Measurements from ENCODE around the gene WDFY3.

- no peak for TF ChIP-seq CHD2 (IDR thresholded peaks at IDR 0.05; ENCODE audit: low read length, partially characterized antibody)
- TF ChIP-seq YY1 (IDR thresholded peaks at IDR 0.05; ENCODE audit: low read depth) = no peak
- TF ChIP-seq CTCF (IDR thresholded peaks at IDR 0.05) = no peak
- TF ChIP-seq REST (IDR thresholded peaks at IDR 0.05; ENCODE audit: low read depth, low read length) = no peak
- no peak for TF ChIP-seq POLR2AphosphoS5 (IDR thresholded peaks at IDR 0.05; ENCODE audit: low read depth, low read length)
Measured at GRCh38 chr4:84778041-84778440, 188.4 kb downstream of the WDFY3 start.

Data from SK-N-SH (cell line).